Activated CD8-positive, alpha-beta memory T cell treated with anti-CD3 and anti-CD28 coated beads for 1 hour (primary cell): ENCODE measurements around the gene TRIM9.

Source experiments
- DNase-seq, 2 donors: peaks; one replicate each; pipeline ENCODE4 v3.0.0-alpha.2; 2020; ENCODE audit warnings: low read depth in 1 of 2; ENCODE audit errors: extremely low read depth in 1 of 2

TRIM9 gene

GRCh38 chr14:51093371-51094281, 1.3 kb downstream of the TRIM9 start:
- peak in 1 of 2 donors; percentile 15 for DNase-seq

GRCh38 chr14:51092965-51093364, 1.9 kb downstream of the TRIM9 start:
- DNase-seq, result no peak

DNA sequence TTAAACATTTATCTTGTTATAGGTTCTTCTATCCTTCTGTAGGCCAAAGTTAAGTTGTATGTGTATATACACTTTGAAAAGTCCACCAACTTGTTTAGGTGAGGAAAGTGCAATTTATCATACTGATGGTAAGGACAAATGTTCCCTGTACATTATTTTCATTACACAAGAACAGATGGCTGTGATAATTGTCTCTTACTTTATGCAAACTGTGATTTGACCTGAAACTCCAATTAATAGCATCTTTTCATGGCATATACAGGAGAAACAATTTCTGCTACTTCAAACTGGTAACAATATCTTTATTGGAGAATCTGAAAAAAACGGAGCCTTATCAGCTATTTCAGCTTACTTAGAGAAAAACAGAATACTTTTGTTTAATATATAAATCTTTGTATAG, 5.6 kb downstream of the TRIM9 start:
- no peak for DNase-seq

GRCh38 chr14:51087031-51087441, 7.9 kb downstream of the TRIM9 start:
- no peak for DNase-seq

GRCh38 chr14:51086044-51086443, 8.9 kb downstream of the TRIM9 start:
- DNase-seq, result no peak

- DNase-seq, result no peak
Measured at GRCh38 chr14:51084962-51085361, 9.9 kb downstream of the TRIM9 start.

GRCh38 chr14:51084507-51084906, 10.4 kb downstream of the TRIM9 start:
- no peak for DNase-seq

GRCh38 chr14:51082349-51082748, 12.6 kb downstream of the TRIM9 start:
- DNase-seq, result no peak

GRCh38 chr14:51081712-51082111, 13.2 kb downstream of the TRIM9 start:
- no peak for DNase-seq

- no peak for DNase-seq
Measured at GRCh38 chr14:51081209-51081608, 13.7 kb downstream of the TRIM9 start.

DNA sequence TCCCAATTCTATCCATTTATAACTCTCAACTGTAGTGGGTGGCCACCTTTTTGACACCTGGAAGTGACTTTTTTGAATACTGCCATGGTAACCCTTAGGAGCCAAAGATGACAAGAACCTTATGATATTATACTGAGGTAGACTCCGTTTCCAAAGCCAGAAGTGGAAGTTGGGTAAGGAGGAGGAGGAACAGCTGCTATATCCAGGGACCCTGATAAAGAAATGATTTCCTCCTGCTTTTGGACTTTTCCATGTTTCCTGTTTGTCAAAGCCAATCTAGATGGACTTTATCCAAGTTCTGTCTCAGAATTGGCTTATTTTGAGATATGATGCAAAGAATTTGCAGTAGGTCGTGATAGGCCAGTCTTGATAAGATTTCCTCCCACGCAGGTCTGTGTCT, 14.3 kb downstream of the TRIM9 start:
- no peak for DNase-seq

GRCh38 chr14:51079489-51079888, 15.4 kb downstream of the TRIM9 start:
- no peak for DNase-seq

- no peak for DNase-seq
Measured at GRCh38 chr14:51079085-51079484, 15.8 kb downstream of the TRIM9 start.

DNA sequence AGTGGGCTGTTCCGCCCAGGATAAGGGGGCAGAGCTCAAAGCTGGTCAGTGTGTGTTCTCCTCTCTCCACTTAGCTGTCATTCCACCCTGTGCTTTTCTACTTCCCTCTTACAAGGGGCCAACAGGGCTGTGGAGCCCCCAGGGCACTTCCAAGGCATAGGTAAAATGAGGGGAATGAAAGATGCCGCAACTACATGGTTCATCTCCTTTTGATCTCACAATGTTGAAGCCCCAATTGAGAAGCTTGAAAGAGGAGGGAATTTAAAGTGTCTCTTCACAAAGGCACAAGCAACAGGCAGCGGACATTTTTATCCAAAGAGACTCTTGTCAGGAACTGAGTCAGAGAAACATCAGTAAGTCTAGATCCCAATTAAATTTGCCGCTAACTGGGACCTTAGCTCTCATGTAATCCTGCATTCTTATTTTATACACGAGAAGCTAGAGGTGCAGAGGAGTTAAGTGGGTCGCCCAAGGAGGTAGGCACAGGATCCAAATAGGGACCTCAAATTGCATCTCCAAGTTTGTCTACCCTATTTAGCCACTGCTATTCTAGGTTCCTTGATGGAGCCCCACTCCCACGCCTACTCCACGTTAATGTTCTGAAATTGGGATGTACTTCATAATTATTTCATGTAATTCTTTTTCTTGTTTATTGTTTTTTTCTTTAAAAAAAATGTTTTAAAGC, 20.1 kb downstream of the TRIM9 start:
- DNase-seq, result no peak

DNA sequence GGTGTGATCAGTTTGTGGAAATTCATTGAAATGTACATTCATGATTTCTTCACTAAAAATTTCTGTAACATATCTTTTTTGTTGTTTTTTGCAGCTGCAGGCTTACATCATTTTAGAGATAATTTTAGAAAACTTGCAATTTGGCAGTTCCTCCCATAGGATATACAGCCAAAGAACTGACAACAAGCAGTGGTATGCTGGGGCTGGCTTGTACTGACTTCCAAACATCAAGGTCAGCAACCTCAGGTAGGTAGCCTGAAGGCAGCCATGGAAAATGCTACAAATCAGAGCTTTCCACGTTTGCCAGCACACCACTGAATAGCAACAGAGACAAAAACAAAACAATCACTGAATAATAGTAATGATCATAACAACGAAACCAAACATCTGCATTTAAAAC, 21.2 kb downstream of the TRIM9 start:
- DNase-seq, result no peak

DNA sequence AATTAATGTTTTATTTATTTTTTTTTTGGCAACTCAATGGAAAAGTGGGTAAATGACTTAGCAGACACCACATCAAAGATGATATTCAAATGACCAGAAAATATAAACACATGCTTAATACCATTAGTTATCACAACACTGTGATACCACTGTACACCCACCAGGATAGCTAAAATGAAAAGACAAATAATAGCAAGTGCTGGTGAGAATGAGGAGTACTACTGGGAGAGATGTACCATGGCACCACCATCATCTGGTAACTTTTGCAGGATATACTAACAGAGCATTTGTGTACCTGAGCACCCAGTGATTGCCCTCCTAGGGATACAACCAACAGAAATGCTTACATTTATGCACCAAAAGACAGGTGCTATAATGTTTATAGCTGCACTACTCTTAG, 21.9 kb downstream of the TRIM9 start:
- no peak for DNase-seq

GRCh38 chr14:51071857-51072256, 23.0 kb downstream of the TRIM9 start:
- no peak for DNase-seq

- no peak for DNase-seq
Measured at GRCh38 chr14:51070726-51071125, 24.2 kb downstream of the TRIM9 start.

DNA sequence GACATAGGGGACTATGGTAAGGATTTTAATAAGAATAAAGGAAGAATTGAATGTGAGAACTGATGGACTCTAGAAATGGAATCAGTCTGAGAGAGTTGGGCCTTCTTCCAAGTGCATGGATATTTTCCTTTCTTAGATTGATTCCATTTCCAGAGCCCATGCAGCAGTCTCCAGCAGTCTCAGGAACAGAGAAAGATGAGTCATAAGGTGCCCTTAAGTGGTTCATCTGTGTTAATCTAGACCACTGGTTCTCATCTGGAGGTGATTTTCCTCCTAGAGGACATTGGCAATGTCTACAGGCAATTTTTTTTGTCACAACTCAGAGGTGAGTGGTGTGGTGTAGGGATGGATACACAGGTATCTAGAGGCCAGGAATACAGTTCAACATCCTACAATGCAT, 25.9 kb downstream of the TRIM9 start:
- no peak for DNase-seq

GRCh38 chr14:51068268-51068667, 26.6 kb downstream of the TRIM9 start:
- no peak for DNase-seq

DNA sequence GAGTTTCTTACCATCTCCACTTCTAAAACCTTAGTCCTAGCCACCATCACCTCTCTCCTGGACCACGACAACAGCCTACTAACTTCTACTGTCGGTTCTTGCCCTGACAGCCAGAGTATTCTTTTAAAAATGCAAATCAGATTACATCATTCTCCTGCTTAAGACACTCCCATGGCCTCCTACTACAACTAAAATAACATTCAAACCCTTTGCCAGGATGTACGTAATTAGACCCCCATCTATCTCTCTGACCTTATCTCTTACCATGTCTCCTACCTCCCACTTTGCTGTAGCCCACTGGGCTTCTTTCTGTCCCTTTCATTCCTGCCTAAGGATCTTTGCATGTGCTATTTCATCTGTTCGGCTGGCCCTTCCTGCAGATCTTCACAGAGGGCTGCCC, 27.6 kb downstream of the TRIM9 start:
- no peak for DNase-seq

DNA sequence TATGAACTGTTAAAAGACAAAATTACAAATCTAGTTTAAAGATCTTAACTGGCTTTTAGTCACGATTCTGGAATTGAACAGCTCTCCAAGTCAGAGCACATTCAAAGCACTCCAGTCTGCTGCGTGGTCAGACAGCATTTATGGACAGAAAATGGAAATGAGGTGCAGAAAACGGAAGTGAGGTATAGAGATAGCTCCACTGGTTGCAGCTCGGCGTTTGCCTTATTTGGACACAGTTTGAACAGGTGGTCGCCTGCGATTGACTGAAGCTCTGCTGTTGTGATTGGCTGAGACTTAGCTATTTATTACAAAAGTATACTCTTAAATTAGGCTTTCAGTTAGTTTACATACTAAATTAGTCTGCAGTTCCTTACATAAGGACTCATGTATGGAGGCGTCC, 28.3 kb downstream of the TRIM9 start:
- no peak for DNase-seq
